Measurements from ENCODE around the gene PIK3CB.

The PIK3CB gene

DNA sequence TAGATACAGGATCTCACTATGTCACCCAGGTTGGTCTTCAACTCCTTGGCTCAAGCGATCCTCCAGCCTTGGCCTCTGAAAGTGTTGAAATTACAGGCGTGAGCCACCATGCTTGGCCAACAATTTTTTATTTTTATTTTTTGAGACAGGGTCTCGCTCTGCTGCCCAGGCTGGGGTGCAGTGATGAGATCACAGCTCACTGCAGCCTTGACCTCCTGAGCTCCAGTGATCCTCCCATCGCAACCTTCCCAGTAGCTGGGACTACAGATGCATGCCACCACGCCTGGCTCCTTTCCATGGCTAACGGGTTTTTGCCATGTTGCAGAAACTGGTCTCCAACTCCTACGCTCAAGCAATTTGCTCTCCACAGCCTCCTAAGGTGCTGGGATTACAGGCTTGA, 20.2 kb upstream of the PIK3CB start:
- no peak for TF ChIP-seq NFIC (IDR thresholded peaks at IDR 0.05)
- no peak for TF ChIP-seq EP300 (IDR thresholded peaks at IDR 0.05; ENCODE audit: borderline replicate concordance)
- TF ChIP-seq EGR1 (IDR thresholded peaks at IDR 0.05), result no peak
- TF ChIP-seq, protein P1, sequence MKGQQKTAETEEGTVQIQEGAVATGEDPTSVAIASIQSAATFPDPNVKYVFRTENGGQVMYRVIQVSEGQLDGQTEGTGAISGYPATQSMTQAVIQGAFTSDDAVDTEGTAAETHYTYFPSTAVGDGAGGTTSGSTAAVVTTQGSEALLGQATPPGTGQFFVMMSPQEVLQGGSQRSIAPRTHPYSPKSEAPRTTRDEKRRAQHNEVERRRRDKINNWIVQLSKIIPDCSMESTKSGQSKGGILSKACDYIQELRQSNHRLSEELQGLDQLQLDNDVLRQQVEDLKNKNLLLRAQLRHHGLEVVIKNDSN (IDR thresholded peaks at IDR 0.05), result no peak
- no peak for TF ChIP-seq RAD21 (IDR thresholded peaks at IDR 0.05; ENCODE audit: low read depth)
- no peak for TF ChIP-seq TEAD4 (IDR thresholded peaks at IDR 0.05)
- TF ChIP-seq CREB1 (IDR thresholded peaks at IDR 0.05; ENCODE audit: low read depth), result no peak
- TF ChIP-seq CEBPB (IDR thresholded peaks at IDR 0.05), result no peak
- TF ChIP-seq, protein P2, sequence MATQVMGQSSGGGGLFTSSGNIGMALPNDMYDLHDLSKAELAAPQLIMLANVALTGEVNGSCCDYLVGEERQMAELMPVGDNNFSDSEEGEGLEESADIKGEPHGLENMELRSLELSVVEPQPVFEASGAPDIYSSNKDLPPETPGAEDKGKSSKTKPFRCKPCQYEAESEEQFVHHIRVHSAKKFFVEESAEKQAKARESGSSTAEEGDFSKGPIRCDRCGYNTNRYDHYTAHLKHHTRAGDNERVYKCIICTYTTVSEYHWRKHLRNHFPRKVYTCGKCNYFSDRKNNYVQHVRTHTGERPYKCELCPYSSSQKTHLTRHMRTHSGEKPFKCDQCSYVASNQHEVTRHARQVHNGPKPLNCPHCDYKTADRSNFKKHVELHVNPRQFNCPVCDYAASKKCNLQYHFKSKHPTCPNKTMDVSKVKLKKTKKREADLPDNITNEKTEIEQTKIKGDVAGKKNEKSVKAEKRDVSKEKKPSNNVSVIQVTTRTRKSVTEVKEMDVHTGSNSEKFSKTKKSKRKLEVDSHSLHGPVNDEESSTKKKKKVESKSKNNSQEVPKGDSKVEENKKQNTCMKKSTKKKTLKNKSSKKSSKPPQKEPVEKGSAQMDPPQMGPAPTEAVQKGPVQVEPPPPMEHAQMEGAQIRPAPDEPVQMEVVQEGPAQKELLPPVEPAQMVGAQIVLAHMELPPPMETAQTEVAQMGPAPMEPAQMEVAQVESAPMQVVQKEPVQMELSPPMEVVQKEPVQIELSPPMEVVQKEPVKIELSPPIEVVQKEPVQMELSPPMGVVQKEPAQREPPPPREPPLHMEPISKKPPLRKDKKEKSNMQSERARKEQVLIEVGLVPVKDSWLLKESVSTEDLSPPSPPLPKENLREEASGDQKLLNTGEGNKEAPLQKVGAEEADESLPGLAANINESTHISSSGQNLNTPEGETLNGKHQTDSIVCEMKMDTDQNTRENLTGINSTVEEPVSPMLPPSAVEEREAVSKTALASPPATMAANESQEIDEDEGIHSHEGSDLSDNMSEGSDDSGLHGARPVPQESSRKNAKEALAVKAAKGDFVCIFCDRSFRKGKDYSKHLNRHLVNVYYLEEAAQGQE (IDR thresholded peaks at IDR 0.05; ENCODE audit: low read depth), result no peak

DNA sequence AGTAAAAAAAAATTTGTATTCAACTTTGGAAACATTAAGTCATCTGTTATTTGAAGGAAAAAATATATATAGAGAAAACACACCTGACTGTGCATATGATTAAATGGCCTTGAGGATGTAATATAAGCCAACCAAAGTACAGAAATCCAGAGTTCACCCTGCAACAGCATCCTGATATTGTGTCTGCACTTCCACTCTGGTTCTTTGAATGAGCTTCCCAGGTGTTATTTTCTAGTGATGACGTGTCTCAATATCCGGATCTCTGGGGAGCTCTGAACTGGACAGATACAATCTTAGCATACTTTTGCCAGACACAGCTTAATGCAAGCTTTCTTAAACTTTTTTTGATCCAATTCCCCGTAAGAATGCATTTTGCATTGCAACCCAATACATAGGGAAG, 19.5 kb upstream of the PIK3CB start:
- TF ChIP-seq YY1 (IDR thresholded peaks at IDR 0.05; ENCODE audit: low read depth) (no peak), NFIC (IDR thresholded peaks at IDR 0.05) (no peak)

DNA sequence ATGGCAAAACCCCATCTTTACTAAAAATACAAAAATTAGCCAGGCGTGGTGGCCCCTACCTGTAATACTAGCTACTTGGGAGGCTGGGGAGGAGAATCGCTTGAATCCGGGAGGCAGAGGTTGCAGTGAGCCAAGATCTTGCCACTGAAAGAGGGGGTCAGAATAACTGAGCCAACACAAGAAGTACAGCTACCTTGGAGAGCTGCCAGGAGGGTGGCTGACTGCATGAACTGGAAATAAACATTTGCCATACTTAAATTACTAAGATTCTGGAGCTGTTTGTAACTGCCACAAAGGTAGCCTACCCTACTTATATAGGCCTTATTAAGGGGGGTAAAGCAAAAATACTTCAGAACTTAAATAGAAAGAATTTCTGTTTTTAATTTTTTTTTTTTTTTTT, 15.4 kb upstream of the PIK3CB start:
- TF ChIP-seq, protein P2 (IDR thresholded peaks at IDR 0.05; ENCODE audit: low read depth), result peak; percentile 60; the same call in 1 of the 2 replicates
- TF ChIP-seq TAF1 (IDR thresholded peaks at IDR 0.05; ENCODE audit: low read depth) (no peak), NFIC (IDR thresholded peaks at IDR 0.05) (no peak), CREB1 (IDR thresholded peaks at IDR 0.05; ENCODE audit: low read depth) (no peak)

DNA sequence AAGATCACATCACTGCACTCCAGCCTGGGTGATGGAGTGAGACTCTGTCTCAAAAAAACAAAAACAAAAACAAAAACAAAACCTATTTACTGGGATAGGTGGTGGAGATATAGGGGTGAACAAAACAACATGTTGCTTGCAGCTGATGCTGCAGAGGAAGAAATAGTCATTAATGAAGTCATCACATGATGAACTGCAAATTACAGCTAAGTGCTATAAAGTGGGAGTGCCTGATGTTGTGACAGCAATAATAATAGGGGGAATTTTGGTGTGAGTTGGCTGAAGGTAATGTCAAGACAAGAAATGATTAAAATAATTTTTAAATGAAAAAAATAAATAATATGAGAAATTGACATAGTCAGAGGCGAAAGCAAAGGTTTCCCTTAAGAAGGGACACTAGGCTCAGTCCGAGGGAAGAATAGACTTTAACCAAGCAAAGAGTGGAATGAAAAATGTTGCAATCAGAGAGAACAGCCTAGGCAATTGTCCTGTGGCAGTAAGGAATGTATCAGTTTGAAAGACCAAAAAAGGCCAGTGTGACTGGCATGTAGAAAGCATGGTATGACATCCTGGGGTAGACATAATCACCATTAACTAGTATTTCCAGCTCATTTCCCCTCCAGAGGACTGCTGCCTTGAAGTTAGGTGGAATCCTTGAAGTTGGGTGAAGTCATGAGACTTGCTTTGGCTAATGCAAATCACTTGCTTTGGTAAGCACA, 14.7 kb upstream of the PIK3CB start:
- 0 out of 2 replicates have a peak, but pooled peaks have one; percentile 25 for TF ChIP-seq CEBPB (IDR thresholded peaks at IDR 0.05)
- TF ChIP-seq, protein P3, sequence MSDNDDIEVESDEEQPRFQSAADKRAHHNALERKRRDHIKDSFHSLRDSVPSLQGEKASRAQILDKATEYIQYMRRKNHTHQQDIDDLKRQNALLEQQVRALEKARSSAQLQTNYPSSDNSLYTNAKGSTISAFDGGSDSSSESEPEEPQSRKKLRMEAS (IDR thresholded peaks at IDR 0.05), result no peak

DNA sequence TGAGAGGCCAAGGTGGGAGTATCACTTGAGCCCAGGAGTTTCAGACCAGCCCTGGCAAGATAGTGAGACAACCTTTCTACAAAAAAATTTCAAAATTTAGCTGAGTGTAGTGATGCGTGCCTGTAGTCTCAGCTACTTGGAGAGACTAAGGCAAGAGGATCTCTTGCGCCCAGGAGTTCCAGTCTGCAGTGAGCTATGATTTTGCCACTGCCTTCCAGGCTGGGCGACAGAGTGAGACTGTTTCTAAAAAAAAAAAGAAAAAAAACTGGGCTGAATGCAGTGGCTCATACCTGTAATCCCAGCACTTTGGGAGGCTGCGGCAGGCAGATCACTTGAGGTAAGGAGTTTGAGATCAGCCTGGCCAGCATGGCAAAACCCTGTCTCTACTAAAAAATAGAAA, 14.0 kb upstream of the PIK3CB start:
- TF ChIP-seq EGR1 (IDR thresholded peaks at IDR 0.05), result no peak
- TF ChIP-seq CREB1 (IDR thresholded peaks at IDR 0.05; ENCODE audit: low read depth), result no peak
- no peak for TF ChIP-seq FOXM1 (IDR thresholded peaks at IDR 0.05; ENCODE audit: borderline replicate concordance, low read depth)
- TF ChIP-seq CEBPB (IDR thresholded peaks at IDR 0.05), result no peak
- TF ChIP-seq YY1 (IDR thresholded peaks at IDR 0.05; ENCODE audit: low read depth), result no peak
- TF ChIP-seq EP300 (IDR thresholded peaks at IDR 0.05; ENCODE audit: borderline replicate concordance), result no peak
- TF ChIP-seq, protein P1 (IDR thresholded peaks at IDR 0.05), result no peak
- TF ChIP-seq TCF12 (IDR thresholded peaks at IDR 0.05; ENCODE audit: low read depth), result no peak
- TF ChIP-seq, protein P2 (IDR thresholded peaks at IDR 0.05; ENCODE audit: low read depth), result no peak
- no peak for TF ChIP-seq RAD21 (IDR thresholded peaks at IDR 0.05; ENCODE audit: low read depth)
- no peak for TF ChIP-seq TAF1 (IDR thresholded peaks at IDR 0.05; ENCODE audit: low read depth)
- no peak for TF ChIP-seq ZBTB7A (IDR thresholded peaks at IDR 0.05; ENCODE audit: low read depth)
- no peak for TF ChIP-seq TEAD4 (IDR thresholded peaks at IDR 0.05)

Measured in Ishikawa (cell line).